ENCODE data around the gene FXYD1. TPM values are rescaled to one million over a fixed set of nuclear protein-coding genes. Genes with fewer than 3 reads are reported as not detected.
"Not testable (repeated sequence)": the region's sequence is repeated elsewhere in the genome, so short reads cannot be mapped to it uniquely, and the experiment has no call there.

Gene FXYD1
- total RNA-seq, 2 donors from 2014 or later: 1.6 to 9.1 TPM

DNA sequence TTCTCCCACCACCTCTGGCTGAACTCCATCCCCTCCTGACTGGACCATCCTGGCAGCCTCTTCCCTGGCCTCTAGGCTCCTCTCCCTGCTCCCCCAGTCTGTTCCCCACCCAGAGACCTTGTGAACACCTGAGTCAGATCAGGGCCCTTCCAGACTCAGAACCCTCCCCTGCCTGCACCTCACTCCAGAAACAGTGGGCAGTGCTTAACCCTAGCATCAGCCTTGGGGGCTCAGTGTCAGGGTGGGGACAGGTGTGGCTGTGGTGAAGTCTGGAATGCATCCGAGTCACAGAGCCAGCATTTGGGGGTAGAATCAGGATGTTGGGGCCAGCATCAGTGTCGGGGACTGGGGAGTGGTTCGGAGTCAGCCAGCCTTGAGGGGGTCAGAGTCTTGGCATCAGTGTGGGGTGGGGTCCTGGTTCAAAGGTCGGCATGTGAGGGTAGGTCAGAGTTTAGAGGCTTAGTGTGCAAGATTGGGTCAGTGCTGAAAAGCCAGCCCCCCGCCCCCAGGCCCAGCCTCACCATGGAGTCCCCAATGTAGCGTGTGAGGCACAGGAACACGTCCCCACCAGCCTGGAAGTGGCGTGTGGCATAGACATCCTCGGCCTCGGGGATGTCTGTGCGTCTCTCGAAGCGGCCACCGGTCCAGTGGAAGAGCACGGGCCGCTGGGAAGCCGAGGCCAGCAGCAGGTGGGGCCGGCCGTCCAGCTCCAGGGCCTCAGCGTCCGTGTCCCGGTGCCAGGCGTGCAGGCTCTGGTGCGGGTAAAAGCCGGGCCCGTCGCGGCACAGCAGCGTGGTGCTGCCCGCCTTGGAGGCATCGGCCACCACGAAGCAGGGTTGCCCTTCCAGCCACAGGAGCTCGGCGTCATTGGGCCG, 12.6 kb upstream of the FXYD1 start:
- Histone ChIP-seq H3K27me3 (no peaks in the 10 kb centered on the region), H3K4me3 (no peak overlapping the region), H3K9me3 (no peaks in the 10 kb centered on the region), H3K36me3 (replicated peaks in 1 of 2; ENCODE audit: insufficient read depth in 1 of 2, low read depth in 2 of 2) (no peaks in the 10 kb centered on the region), H3K27ac (no peak overlapping the region), H3K4me1 (peaks cover 20% of the 10 kb centered on the region)
- 83 to 100% methylated on average over 1 to 29 of the region's 35 CpGs for WGBS, 2 donors
- intact Hi-C loops (cut with DNase I): no loop called here
- TF ChIP-seq, protein P1, sequence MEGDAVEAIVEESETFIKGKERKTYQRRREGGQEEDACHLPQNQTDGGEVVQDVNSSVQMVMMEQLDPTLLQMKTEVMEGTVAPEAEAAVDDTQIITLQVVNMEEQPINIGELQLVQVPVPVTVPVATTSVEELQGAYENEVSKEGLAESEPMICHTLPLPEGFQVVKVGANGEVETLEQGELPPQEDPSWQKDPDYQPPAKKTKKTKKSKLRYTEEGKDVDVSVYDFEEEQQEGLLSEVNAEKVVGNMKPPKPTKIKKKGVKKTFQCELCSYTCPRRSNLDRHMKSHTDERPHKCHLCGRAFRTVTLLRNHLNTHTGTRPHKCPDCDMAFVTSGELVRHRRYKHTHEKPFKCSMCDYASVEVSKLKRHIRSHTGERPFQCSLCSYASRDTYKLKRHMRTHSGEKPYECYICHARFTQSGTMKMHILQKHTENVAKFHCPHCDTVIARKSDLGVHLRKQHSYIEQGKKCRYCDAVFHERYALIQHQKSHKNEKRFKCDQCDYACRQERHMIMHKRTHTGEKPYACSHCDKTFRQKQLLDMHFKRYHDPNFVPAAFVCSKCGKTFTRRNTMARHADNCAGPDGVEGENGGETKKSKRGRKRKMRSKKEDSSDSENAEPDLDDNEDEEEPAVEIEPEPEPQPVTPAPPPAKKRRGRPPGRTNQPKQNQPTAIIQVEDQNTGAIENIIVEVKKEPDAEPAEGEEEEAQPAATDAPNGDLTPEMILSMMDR (IDR thresholded peaks at IDR 0.05): no peak
- no peak for TF ChIP-seq POLR2A (IDR thresholded peaks at IDR 0.05)
- DNase-seq: no peak
- no peak for ATAC-seq

DNA sequence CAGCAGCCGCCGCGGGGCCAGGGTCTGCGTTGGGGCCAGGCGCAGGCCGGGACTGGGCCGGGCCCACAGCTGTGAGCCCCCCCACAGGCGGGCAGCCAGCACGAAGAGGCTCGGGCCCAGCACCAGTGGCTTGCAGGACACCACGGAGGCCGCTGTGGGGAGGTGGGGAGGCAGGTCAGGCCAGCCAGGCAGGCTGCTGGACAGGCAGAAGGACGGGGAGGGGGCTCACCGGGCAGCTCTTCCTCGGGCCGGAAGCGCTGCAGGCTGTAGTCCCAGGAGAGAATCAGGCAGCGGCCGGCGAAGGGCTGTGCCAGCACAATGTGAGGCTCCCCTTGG, 12.0 kb upstream of the FXYD1 start:
- H3K27me3 ChIP-seq: no peaks in the 10 kb centered on the region
- 50 to 72% methylated on average over 1 to 17 of the region's 20 CpGs for WGBS, 2 donors
- DNase-seq (no peak), ATAC-seq (no peak)
- H3K4me1 ChIP-seq: peaks cover 20% of the 10 kb centered on the region
- intact Hi-C loops (cut with DNase I): no loop called here
- no peak overlapping the region for H3K27ac ChIP-seq
- no peaks in the 10 kb centered on the region for H3K9me3 ChIP-seq
- no peaks in the 10 kb centered on the region for H3K36me3 ChIP-seq (replicated peaks in 1 of 2; ENCODE audit: insufficient read depth in 1 of 2, low read depth in 2 of 2)
- H3K4me3 ChIP-seq: no peak overlapping the region
- TF ChIP-seq, protein P1 (IDR thresholded peaks at IDR 0.05): no peak
- TF ChIP-seq POLR2A (IDR thresholded peaks at IDR 0.05): no peak

DNA sequence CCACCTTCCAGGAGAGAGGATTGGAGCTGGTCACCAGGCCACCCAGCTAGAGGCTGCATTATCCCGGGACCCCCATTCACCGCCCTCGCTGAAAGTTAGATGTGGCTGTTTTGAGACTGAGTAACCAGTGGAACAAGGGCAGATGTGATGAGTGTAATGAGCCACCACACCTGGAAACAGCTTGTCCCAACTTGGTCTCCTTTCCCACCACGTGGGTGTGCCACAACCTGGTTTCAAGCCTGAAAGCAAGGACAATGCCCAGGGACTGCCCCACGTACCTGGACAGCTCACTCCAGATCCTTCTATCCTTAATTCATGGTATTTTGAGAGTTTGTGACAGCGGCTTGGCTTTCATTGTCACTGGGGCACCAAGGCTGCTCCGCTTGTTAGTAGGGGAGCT, 10.8 kb upstream of the FXYD1 start:
- DNase-seq (no peak), ATAC-seq (no peak)
- no peaks in the 10 kb centered on the region for H3K9me3 ChIP-seq
- H3K27me3 ChIP-seq: no peaks in the 10 kb centered on the region
- peaks cover 20% of the 10 kb centered on the region for H3K4me1 ChIP-seq
- intact Hi-C loops (cut with DNase I): no loop called here
- no peaks in the 10 kb centered on the region for H3K36me3 ChIP-seq (replicated peaks in 1 of 2; ENCODE audit: insufficient read depth in 1 of 2, low read depth in 2 of 2)
- no peak overlapping the region for H3K27ac ChIP-seq
- H3K4me3 ChIP-seq: no peak overlapping the region
- WGBS, 2 donors: 86 to 91% methylated on average over 7 of the region's 7 CpGs
- TF ChIP-seq, protein P1 (IDR thresholded peaks at IDR 0.05): no peak
- no peak for TF ChIP-seq POLR2A (IDR thresholded peaks at IDR 0.05)

DNA sequence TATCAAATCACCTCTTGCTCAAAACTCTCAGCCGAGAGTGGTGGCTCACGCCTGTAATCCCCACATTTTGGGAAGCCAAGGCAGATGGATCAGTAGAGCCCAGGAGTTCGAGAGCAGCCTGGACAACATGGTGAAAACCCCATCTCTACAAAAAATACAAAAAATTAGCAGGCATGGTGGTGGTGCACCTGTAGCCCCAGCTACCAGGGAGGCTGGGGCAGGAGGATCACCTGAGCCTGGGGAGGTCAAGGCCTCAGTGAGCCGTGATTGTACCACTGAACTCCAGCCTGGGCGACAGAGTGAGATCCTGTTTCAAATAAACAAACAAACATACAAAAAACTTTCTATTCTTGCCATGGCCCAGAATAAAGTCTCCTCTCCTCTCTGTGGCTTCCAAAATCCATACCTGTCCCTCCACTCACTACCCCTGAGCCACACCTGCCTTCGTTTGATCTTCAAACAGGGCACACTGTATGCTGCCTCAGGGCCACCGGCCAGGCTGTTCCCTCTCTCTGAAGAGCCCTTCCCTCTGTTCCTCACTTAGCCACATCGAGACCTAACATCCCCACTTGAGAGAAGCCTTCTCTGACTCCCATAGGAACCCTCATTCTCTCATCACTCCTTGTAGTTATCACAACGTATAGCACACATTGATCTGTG, 10.1 kb upstream of the FXYD1 start:
- H3K27ac ChIP-seq: no peak overlapping the region
- intact Hi-C loops (cut with DNase I): no loop called here
- ATAC-seq (no peak), DNase-seq (no peak)
- no peaks in the 10 kb centered on the region for H3K27me3 ChIP-seq
- whole genome bisulfite sequencing, 2 donors: 85 to 91% methylated on average over 9 of the region's 9 CpGs
- H3K4me3 ChIP-seq: no peak overlapping the region
- TF ChIP-seq, protein P1 (IDR thresholded peaks at IDR 0.05): no peak
- TF ChIP-seq POLR2A (IDR thresholded peaks at IDR 0.05): no peak
- H3K4me1 ChIP-seq: peaks cover 18% of the 10 kb centered on the region
- H3K9me3 ChIP-seq: no peaks in the 10 kb centered on the region
- no peaks in the 10 kb centered on the region for H3K36me3 ChIP-seq (replicated peaks in 1 of 2; ENCODE audit: insufficient read depth in 1 of 2, low read depth in 2 of 2)

DNA sequence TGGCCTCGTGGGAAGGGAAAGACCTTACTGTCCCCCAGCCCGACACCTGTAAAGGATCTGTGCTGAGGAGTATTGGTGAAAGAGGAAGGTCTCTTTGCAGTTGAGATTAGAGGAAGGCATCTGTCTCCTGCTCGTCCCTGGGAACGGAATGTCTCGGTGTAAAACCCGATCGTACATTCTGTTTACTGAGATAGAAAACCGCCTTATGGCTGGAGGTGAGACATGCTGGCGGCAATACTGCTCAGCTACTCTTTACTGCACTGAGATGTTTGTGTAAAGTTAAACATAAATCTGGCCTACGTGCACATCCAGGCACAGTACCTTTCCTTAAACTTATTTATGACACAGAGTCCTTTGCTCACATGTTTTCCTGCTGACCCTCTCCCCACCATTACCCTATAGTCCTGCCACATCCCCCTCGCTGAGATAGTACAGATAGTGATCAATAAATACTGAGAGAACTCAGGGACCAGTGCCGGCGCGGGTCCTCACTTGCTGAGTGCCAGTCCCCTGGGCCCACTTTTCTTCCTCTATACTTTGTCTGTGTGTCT, 8.8 kb upstream of the FXYD1 start:
- intact Hi-C loops (cut with DNase I): loop anchor here (10.0 kb wide), 1 partner anchor 85 kb away; the partner anchor contains the start of gene HPN

More for the DNA sequence above, 8.8 kb upstream of the FXYD1 start:
- not testable (repeated sequence) for DNase-seq; H3K27ac ChIP-seq; H3K36me3 ChIP-seq (replicated peaks in 1 of 2; ENCODE audit: insufficient read depth in 1 of 2, low read depth in 2 of 2); ATAC-seq; H3K4me1 ChIP-seq; H3K4me3 ChIP-seq; H3K27me3 ChIP-seq; H3K9me3 ChIP-seq
- 42 to 44% methylated on average over 14 of the region's 14 CpGs for WGBS, 2 donors
